Measurements from ENCODE around the gene CARD19.

Gene CARD19

GRCh38 chr9:93059011-93059714, 36.9 kb upstream of the CARD19 start:
- peak; percentile 57 for DNase-seq (ENCODE audit: low read depth)
- H3K4me3 ChIP-seq (ENCODE audit: low read depth, low read length): peak overlapping the region; percentile 64
- TF ChIP-seq CTCF (IDR thresholded peaks at IDR 0.05; ENCODE audit: insufficient read depth, low read depth, low read length, missing control alignments): no peak

- no peak for TF ChIP-seq CTCF (IDR thresholded peaks at IDR 0.05; ENCODE audit: insufficient read depth, low read depth, low read length, missing control alignments)
- DNase-seq (ENCODE audit: low read depth): no peak
- H3K4me3 ChIP-seq (ENCODE audit: low read depth, low read length): peak overlapping the region; percentile 64
These were observed 36.1 kb upstream of the CARD19 start for GRCh38 chr9:93059715-93060578.

GRCh38 chr9:93060746-93061259, 35.2 kb upstream of the CARD19 start:
- no peak for TF ChIP-seq CTCF (IDR thresholded peaks at IDR 0.05; ENCODE audit: insufficient read depth, low read depth, low read length, missing control alignments)
- peak overlapping the region; percentile 64 for H3K4me3 ChIP-seq (ENCODE audit: low read depth, low read length)
- peak; percentile 61 for DNase-seq (ENCODE audit: low read depth)

GRCh38 chr9:93061260-93061751, 34.7 kb upstream of the CARD19 start:
- TF ChIP-seq CTCF (IDR thresholded peaks at IDR 0.05; ENCODE audit: insufficient read depth, low read depth, low read length, missing control alignments): no peak
- H3K4me3 ChIP-seq (ENCODE audit: low read depth, low read length): peak overlapping the region; percentile 64
- DNase-seq (ENCODE audit: low read depth): no peak

GRCh38 chr9:93061791-93062763, 33.9 kb upstream of the CARD19 start:
- peak overlapping the region; percentile 64 for H3K4me3 ChIP-seq (ENCODE audit: low read depth, low read length)
- TF ChIP-seq CTCF (IDR thresholded peaks at IDR 0.05; ENCODE audit: insufficient read depth, low read depth, low read length, missing control alignments): peak; percentile 4
- peak; percentile 85 for DNase-seq (ENCODE audit: low read depth)

Data from GM12865 (cell line).